ENCODE data around the gene RAB3IP.
A peak's percentile ranks its signal among the peaks of the same experiment; 100 is the strongest.
"Not testable (repeated sequence)": the region's sequence is repeated elsewhere in the genome, so short reads cannot be mapped to it uniquely, and the experiment has no call there.

RAB3IP gene

DNA sequence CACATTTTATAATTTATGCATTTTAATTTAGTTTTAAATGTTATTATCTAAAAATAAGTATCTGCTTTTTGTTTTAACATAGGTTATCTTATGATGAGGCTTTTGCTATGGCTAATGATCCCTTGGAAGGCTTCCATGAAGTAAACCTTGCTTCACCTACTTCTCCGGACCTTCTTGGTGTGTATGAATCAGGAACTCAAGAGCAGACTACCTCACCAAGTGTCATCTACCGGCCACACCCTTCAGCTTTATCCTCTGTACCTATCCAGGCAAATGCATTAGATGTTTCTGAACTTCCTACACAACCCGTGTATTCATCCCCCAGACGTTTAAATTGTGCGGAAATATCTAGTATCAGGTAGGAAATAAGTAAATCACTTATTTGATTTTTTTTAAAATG, 16.6 kb downstream of the RAB3IP start:
- no peak for DNase-seq (ENCODE audit: low spot score)

- DNase-seq (ENCODE audit: low spot score), result no peak
Observed at GRCh38 chr12:69756088-69756755, 17.6 kb downstream of the RAB3IP start.

DNA sequence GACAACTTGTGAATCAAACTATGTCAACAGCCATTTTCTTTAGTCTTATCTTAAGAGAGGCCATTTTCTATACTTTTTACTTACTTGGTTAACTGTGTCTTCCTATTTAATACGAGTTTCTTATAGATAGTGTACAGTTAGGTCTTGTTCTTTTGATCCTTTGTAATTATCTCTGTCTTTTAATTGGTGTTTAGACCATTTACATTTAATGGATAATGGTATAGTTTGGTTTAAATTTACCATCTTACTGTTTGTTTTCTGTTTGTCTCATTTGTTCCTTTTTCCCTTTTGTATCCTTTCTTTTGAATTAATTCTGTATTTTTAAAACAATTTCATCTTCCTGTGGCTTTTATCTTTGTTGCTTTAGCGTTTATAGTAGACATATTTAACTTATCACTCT, 19.4 kb downstream of the RAB3IP start:
- DNase-seq (ENCODE audit: low spot score), result no peak

DNA sequence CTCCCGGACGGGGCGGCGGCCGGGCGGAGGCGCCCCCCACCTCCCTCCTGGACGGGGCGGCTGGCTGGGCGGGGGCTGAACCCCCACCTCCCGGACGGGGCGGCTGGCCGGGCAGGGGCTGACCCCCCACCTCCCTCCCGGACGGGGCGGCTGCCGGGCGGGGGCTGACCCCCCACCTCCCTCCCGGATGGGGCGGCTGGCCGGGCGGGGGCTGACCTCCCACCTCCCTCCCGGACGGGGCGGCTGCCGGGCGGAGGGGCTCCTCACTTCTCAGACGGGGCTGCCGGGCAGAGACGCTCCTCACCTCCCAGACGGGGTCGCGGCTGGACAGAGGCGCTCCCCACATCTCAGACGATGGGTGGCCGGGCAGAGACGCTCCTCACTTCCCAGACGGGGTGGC, 20.9 kb downstream of the RAB3IP start:
- DNase-seq (ENCODE audit: low spot score), result not testable (repeated sequence)

- DNase-seq (ENCODE audit: low spot score), result no peak
Observed at GRCh38 chr12:69765515-69765914, 26.9 kb downstream of the RAB3IP start.

DNA sequence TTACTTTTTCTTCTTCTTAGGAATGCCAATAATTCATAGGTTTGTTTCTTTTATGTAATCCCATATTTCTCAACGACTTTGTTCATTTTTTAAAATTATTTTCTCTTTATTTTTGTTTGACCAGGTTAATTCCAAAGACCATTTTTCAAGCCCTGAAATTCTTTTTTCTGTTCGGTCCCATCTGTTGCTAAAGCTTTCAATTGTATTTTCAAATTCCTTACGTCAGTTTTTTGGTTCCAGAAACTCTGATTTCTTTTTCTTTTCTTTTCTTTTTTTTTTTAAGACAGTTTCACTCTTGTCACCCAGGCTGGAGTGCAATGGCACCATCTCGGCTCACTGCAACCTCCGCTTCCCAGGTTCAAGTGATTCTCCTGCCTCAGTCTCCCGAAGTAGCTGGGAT, 27.6 kb downstream of the RAB3IP start:
- DNase-seq (ENCODE audit: low spot score), result no peak

- DNase-seq (ENCODE audit: low spot score), result peak; percentile 10
Observed at GRCh38 chr12:69779928-69780327, 41.3 kb downstream of the RAB3IP start.

DNA sequence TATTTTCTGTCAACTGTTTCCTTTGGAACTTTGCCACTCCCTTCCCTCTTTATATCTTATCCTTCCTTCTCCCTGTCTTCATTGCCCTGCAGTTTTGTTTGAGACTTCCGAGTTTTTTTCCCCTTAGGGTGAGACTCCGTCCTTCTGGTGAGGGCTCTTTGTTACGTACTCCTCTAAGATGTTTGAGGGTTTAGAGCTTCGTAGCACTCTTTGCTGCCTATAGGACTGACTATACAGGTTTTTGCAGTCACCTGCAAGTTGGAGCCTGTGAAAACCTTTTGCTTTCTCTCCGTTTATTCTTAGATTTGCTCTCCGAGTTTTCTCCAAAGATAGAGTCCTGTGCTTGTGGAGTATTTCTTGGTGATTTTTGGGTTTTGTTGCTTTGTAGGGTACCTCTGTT, 44.7 kb downstream of the RAB3IP start:
- DNase-seq (ENCODE audit: low spot score), result no peak

GRCh38 chr12:69789351-69789750, 50.7 kb downstream of the RAB3IP start:
- no peak for DNase-seq (ENCODE audit: low spot score)

GRCh38 chr12:69792533-69792932, 53.9 kb downstream of the RAB3IP start:
- no peak for DNase-seq (ENCODE audit: low spot score)

- not testable (repeated sequence) for DNase-seq (ENCODE audit: low spot score)
Observed at GRCh38 chr12:69807101-69807897, 68.6 kb downstream of the RAB3IP start.

DNA sequence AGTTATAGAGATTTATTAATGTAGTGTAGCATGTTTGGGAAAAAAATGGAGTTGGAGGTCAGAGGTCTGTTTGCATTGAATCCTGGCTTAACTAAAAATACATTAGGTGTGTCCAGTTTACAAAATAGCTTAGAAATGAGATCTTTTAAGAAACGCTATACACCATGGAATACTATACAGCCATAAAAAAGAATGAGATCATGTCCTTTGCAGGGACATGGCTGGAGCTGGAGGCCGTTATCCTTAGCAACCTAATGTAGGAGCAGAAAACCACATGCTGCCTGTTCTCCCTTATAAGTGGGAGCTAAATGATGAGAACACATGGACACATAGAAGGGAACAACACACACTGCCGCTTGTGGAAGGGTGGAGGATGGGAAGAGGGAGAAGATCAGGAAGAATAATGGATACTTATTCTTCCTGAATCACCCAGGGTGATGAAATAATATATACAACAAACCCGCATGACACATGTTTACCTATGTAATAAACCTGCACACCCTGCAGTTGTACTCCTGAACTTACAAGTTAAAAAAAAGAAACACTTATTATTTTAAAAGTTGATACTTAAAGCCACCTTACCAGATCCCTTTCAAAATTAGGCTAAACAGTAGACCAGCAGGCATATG, 72.3 kb downstream of the RAB3IP start:
- DNase-seq (ENCODE audit: low spot score), result no peak

DNA sequence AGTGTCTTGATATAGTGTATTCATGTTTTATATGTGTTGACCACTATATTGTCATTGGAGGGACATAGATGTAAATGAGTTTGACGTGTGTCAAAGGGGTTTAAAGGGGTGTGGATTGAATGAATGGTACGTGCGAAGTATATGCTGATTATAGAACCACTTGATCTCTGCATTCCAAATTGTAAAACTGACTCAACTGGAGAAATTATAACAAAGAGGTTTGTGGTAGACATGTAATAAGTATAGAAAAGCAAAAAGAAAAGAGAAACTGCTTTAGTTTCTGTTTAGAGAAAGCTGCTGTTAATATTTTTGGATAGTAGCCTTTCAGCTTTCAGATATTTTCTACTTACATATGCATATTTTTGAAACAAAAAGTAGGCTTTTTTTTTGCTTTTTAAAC, 77.4 kb downstream of the RAB3IP start:
- DNase-seq (ENCODE audit: low spot score), result no peak

GRCh38 chr12:69821032-69821455, 82.4 kb downstream of the RAB3IP start:
- DNase-seq (ENCODE audit: low spot score), result no peak

DNA sequence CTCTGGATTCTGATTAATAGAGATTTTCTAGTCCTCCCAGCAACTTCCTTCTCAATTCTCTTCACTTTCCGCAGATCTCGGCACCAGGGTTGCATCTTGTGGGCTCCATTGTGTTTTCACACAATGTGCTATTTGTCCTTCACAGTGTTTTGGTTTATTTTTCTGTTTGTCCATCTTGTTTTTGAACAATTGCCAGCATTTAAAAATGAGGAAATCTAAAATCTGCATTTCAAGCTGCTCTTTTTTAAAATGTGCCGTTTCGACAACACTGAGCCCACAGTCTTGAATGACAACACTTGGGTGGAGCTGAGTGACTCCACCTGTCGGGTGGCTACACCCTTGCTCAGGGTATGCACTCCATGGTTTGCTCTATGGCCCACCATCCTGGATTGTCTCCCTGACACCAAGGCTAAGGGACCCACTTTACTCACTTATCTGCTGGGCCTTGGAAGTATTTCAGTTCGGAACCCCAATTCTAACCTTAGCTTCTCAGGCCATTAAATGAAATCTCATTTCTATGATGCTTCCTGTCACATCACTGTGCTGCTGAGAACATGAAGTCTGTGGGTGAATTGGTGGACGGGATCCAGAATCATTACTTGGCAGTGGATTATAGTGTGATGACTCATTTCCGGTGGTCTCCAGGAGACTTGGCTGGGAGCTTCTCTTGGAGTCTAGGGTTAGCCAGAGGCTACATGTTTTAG, 82.9 kb downstream of the RAB3IP start:
- DNase-seq (ENCODE audit: low spot score), result no peak

DNA sequence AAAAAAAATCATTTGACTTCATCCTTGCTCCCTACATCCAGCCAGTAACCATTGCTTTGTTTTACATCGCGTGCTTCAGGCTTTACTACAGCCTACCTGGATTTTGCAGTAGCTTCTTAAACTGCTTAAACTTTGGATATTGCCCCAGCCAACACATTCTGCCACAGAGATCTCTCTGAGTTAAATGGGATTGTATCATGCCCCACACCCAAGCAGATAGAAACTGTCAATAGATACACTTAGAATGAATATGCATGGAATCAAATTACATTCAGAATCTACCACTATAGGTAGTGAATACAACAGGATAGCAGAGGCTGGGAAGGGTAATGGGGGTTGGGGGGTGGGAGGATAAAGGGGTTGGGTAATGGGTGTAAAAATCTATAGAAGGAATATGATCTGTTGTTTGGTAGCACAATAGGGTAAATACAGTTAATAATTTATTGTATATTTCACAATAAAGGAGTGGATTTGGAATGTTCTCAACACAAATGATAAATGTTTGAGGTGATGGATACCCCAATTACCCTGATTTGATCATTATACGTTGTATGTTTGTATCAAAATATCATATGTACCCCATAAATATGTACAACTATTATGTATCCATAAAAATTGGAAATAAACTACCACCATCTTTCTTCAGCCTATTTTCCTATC, 83.7 kb downstream of the RAB3IP start:
- DNase-seq (ENCODE audit: low spot score), result no peak

DNA sequence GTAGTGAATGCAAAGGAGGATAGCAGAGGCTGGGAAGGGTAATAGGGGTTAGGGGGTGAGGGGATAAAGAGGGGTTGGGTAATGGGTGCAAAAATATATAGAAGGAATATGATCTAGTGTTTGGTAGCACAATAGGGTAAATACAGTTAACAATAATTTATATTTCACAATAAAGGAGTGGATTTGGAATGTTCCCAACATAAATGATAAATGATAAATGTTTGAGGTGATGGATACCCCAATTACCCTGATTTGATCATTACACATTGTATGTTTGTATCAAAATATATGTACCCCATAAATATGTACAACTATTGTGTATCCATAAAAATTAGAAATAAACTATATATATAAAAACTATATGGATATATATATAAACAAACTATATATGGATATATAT, 85.4 kb downstream of the RAB3IP start:
- no peak for DNase-seq (ENCODE audit: low spot score)

GRCh38 chr12:69824966-69825560, 86.4 kb downstream of the RAB3IP start, which contains the start of gene MYRFL:
MYRFL (plus strand) TSS chr12:69825227; CDS start chr12:69825518, 291 bp downstream.
- no peak for DNase-seq (ENCODE audit: low spot score)

- DNase-seq (ENCODE audit: low spot score), result no peak
Observed at GRCh38 chr12:69828897-69829296, 90.2 kb downstream of the RAB3IP start.

- DNase-seq (ENCODE audit: low spot score), result no peak
Observed at GRCh38 chr12:69833696-69834095, 95.0 kb downstream of the RAB3IP start.

- DNase-seq (ENCODE audit: low spot score), result no peak
Observed at GRCh38 chr12:69834147-69834546, 95.5 kb downstream of the RAB3IP start.
